ENCODE results near the gene CAPN2.

DNA sequence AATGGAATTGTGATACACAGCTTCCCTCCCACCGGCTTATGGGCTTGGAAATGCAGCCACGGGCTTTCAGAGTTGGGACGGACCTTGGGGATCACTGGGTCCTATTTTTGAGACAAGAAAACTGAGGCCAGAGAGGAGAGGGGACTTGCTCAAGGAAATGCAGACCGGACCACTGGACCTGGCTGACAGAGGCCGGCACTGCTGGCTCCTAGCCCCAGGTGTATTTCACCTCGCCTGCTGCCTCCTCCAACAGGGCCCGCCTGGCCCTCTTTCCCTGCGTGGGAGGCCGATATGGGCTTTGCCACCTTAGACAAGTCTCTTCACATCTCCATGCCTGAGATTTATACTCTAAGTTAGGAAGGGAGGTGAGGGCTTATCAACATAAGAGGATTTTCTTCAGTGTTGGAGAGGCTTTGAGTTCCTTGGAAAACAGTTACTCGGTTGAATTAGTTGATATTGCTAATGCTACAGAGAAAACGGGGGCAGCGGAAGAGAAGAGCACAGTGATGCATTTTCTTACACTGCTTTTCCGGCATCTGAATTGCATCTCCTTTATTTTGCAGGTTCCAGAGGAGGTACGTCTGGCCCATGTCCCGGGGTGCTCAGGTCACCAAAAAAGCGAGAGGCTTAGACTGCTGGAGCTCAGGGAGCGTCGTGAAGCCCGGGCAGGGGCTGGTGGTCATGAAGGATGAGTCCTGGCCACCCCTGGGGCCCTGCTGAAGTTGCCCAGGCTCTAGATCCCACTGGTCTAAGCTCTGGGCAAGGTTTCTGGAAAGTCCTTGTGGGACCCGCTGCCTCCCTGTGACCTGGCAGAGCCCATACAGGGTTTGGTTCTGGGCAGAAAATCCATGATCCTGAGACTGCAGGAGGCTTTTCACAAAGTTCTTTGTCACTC lies 44.7 kb downstream of the CAPN2 start:
- TF ChIP-seq YY1 (IDR thresholded peaks at IDR 0.05; ENCODE audit: insufficient read depth, insufficient read length) (no peak), ZNF274 (IDR thresholded peaks at IDR 0.05; ENCODE audit: low read depth, low read length) (no peak)

All from NT2/D1 (cell line).